NB4 (cell line): Measurements from ENCODE around the gene LILRA2.

Source experiments
- CTCF ChIP-seq: IDR thresholded peaks from one replicate; pipeline ENCODE4 v1.5.1; 2012; ENCODE audit warnings: low read depth, low read length
- MAX ChIP-seq: IDR thresholded peaks from 2 replicates; pipeline ENCODE4 v1.6.1; 2011; ENCODE audit warnings: low read depth, low read length
- POLR2A ChIP-seq: IDR thresholded peaks from 2 replicates; pipeline ENCODE4 v1.6.1; 2011; ENCODE audit warnings: mild to moderate bottlenecking; ENCODE audit not compliant: insufficient read length; ENCODE audit errors: extremely low read depth

- TF ChIP-seq CTCF (no peak), MAX (no peak), POLR2A (no peak)
Measured at GRCh38 chr19:54574051-54574450, 461 bp downstream of the LILRA2 start.
